Endodermal cell (in vitro differentiated cells): ENCODE data around the gene SCAPER. TPM values are rescaled to one million over a fixed set of nuclear protein-coding genes. Genes with fewer than 3 reads are reported as not detected.

Experiments
- DNase-seq: peaks from one replicate; pipeline ENCODE4 v3.0.0-alpha.2; 2017
- H3K27ac ChIP-seq: 2 replicates; pipeline ENCODE4 v1.5.1; 2013; ENCODE audit warnings: mild to moderate bottlenecking, low read depth, low read length, moderate library complexity
- H3K27me3 ChIP-seq: 2 replicates; pipeline ENCODE4 v1.6.1; 2013; ENCODE audit warnings: mild to moderate bottlenecking, low read length, moderate library complexity; ENCODE audit not compliant: insufficient read depth, control insufficient read depth, poor library complexity, severe bottlenecking
- H3K36me3 ChIP-seq: 2 replicates; pipeline ENCODE4 v1.7.0; 2013; ENCODE audit warnings: mild to moderate bottlenecking, low read length, moderate library complexity; ENCODE audit not compliant: control insufficient read depth, insufficient read depth
- H3K4me1 ChIP-seq: one replicate; pipeline ENCODE4 v1.7.0; 2013; ENCODE audit warnings: low read length; ENCODE audit not compliant: control insufficient read depth, insufficient read depth
- H3K4me3 ChIP-seq: 2 replicates; pipeline ENCODE4 v1.5.1; 2013; ENCODE audit warnings: mild to moderate bottlenecking, low read length, moderate library complexity
- H3K9ac ChIP-seq: 2 replicates; pipeline ENCODE4 v1.6.1; 2013; ENCODE audit warnings: mild to moderate bottlenecking, low read length, moderate library complexity; ENCODE audit not compliant: poor library complexity, severe bottlenecking; ENCODE audit errors: extremely low read depth
- H3K9me3 ChIP-seq: 2 replicates; pipeline ENCODE4 v1.6.1; 2013; ENCODE audit warnings: mild to moderate bottlenecking, low read length, moderate library complexity; ENCODE audit not compliant: control insufficient read depth
- H3K27ac Mint-ChIP-seq: 2 replicates; pipeline ENCODE4 v1.8.0; 2020; ENCODE audit warnings: mixed read lengths
- H3K27me3 Mint-ChIP-seq: 2 replicates; pipeline ENCODE4 v1.8.0; 2021; ENCODE audit warnings: mild to moderate bottlenecking, mixed read lengths; ENCODE audit not compliant: insufficient read depth
- H3K36me3 Mint-ChIP-seq: 2 replicates; pipeline ENCODE4 v1.8.0; 2020; ENCODE audit warnings: low read depth, mixed read lengths
- H3K4me1 Mint-ChIP-seq: 2 replicates; pipeline ENCODE4 v1.8.0; 2020; ENCODE audit warnings: mixed read lengths
- H3K4me3 Mint-ChIP-seq: 2 replicates; pipeline ENCODE4 v1.8.0; 2020; ENCODE audit warnings: mild to moderate bottlenecking, moderate library complexity, mixed read lengths
- H3K9me3 Mint-ChIP-seq: 2 replicates; pipeline ENCODE4 v1.8.0; 2020; ENCODE audit warnings: mild to moderate bottlenecking, mixed read lengths
- WGBS, 2 experiments: methylation state at CpG; one replicate each; pipeline versions ENCODE4 v1.1.5 to v1.1.7; 2013; ENCODE audit warnings: missing lambda C conversion rate in 2 of 2, mixed read lengths in 1 of 2; ENCODE audit not compliant: insufficient coverage in 1 of 2, insufficient read length in 1 of 2; 5-methylcytosine and 5-hydroxymethylcytosine counted together
- total RNA-seq, 2 donors: library from RNA; stranded (reverse); fragmentation: NEBNext Ultra II Directional in 1 of 2; extraction: Animal tissue kit (Norgen Biotek cat#: 25700) in 1 of 2; gene quantifications; 2 replicates in 1 of 2; 3 replicates in 1 of 2; pipeline ENCODE4 v1.2.1, GENCODE V29; 2021
- TF ChIP-seq, protein P1 (sequence below): fragments of 200-600 bp; sonication (generic); conservative IDR thresholded peaks from 2 replicates; pipeline ENCODE4 v1.5.0; 2021; ENCODE audit warnings: antibody characterized with exemption, mild to moderate bottlenecking

The SCAPER gene
- total RNA-seq, 2 donors from 2014 or later, result 8.9 to 12.2 TPM

DNA sequence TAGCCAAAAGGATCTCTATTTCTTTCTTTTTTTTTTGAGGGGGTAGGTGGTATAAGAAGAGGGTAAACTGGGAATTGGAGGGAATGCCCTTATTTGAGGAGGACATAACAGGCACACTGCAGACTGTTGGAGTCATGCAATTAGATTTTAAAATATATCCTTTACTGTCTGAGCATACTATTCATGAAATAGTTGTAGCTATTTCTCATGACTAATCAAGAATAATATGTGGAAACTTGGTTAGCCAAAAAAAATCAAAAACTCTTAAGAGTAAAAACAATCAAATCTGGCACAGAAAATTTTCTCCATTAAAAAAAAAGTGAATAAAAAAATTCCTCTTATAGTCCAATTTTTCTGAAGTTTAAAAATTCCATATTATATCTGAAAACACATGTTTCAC is 174.9 kb downstream of the SCAPER start:
- TF ChIP-seq, protein P1, sequence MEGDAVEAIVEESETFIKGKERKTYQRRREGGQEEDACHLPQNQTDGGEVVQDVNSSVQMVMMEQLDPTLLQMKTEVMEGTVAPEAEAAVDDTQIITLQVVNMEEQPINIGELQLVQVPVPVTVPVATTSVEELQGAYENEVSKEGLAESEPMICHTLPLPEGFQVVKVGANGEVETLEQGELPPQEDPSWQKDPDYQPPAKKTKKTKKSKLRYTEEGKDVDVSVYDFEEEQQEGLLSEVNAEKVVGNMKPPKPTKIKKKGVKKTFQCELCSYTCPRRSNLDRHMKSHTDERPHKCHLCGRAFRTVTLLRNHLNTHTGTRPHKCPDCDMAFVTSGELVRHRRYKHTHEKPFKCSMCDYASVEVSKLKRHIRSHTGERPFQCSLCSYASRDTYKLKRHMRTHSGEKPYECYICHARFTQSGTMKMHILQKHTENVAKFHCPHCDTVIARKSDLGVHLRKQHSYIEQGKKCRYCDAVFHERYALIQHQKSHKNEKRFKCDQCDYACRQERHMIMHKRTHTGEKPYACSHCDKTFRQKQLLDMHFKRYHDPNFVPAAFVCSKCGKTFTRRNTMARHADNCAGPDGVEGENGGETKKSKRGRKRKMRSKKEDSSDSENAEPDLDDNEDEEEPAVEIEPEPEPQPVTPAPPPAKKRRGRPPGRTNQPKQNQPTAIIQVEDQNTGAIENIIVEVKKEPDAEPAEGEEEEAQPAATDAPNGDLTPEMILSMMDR, result no peak
- Mint-ChIP-seq H3K27ac (no peak overlapping the region), H3K4me1 (no peaks in the 10 kb centered on the region), H3K9me3 (peaks cover 27% of the 10 kb centered on the region), H3K36me3 (peaks cover 24% of the 10 kb centered on the region), H3K27me3 (no peaks in the 10 kb centered on the region), H3K4me3 (no peak overlapping the region)
- H3K27ac ChIP-seq, result no peak overlapping the region
- H3K9ac ChIP-seq, result no peak overlapping the region
- H3K36me3 ChIP-seq, result no peaks in the 10 kb centered on the region
- peaks cover 20% of the 10 kb centered on the region for H3K9me3 ChIP-seq
- H3K27me3 ChIP-seq, result no peaks in the 10 kb centered on the region
- no peak overlapping the region for H3K4me3 ChIP-seq
- DNase-seq, result no peak
- no peaks in the 10 kb centered on the region for H3K4me1 ChIP-seq

DNA sequence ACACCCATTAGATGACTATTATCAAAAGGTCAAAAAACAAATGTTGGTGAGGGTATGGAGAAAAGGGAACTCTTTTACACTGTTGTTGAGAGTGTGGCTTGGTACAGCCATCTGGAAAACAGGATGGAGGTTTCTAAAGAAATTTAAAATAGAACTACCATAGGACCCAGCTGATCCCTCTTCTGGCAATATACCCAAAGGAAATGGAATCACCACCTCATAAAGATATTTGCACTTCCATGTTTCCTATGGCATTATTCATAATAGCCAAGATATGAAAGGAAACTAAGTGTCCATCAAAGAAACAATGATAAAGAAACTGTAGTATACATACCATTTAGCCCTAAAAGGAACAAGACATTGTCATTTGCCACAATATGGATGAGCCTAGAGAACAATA is 186.3 kb downstream of the SCAPER start:
- Mint-ChIP-seq H3K9me3 (peaks cover 6% of the 10 kb centered on the region), H3K36me3 (peaks cover 4% of the 10 kb centered on the region), H3K4me1 (no peaks in the 10 kb centered on the region), H3K27me3 (peaks cover 2% of the 10 kb centered on the region), H3K4me3 (no peak overlapping the region), H3K27ac (no peak overlapping the region)
- no peaks in the 10 kb centered on the region for H3K27me3 ChIP-seq
- DNase-seq, result no peak
- H3K4me3 ChIP-seq, result no peak overlapping the region
- H3K9ac ChIP-seq, result no peak overlapping the region
- H3K4me1 ChIP-seq, result no peaks in the 10 kb centered on the region
- H3K9me3 ChIP-seq, result peaks cover 8% of the 10 kb centered on the region
- no peaks in the 10 kb centered on the region for H3K36me3 ChIP-seq
- TF ChIP-seq, protein P1, result no peak
- H3K27ac ChIP-seq, result no peak overlapping the region

DNA sequence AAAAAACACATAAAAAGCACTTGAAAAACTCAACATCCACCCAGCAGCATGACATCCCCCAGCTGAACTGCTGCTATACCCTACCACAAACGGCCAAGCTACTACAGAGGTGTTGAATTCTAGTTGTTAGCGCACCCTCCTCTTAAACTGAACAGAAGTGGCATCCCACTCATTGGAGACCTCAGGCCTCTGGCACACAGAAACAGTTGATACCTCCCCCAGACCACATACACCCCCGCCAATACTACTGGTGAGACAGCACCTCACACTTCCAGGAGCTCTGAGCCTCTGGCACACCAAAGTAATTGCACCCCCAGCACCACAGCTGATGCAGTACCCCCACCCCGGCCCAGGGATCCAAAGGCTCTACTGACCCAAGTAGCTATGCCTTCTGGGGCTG is 190.2 kb downstream of the SCAPER start:
- 77 to 86% methylated on average over 1 to 4 of the region's 4 CpGs for WGBS, 2 experiments
- H3K36me3 ChIP-seq, result no peaks in the 10 kb centered on the region
- H3K27me3 ChIP-seq, result no peaks in the 10 kb centered on the region
- no peak overlapping the region for H3K27ac ChIP-seq
- Mint-ChIP-seq H3K4me3 (no peak overlapping the region), H3K9me3 (peaks cover 3% of the 10 kb centered on the region), H3K4me1 (no peaks in the 10 kb centered on the region), H3K27ac (no peak overlapping the region), H3K27me3 (no peaks in the 10 kb centered on the region), H3K36me3 (no peaks in the 10 kb centered on the region)
- H3K4me1 ChIP-seq, result no peaks in the 10 kb centered on the region
- H3K9me3 ChIP-seq, result peaks cover 8% of the 10 kb centered on the region
- DNase-seq, result no peak
- H3K9ac ChIP-seq, result no peak overlapping the region
- TF ChIP-seq, protein P1, result no peak
- H3K4me3 ChIP-seq, result no peak overlapping the region
